Colonic mucosa (tissue), 4 donors: ENCODE measurements around the gene POU2F1. TPM values are rescaled to one million over a fixed set of nuclear protein-coding genes. Genes with fewer than 3 reads are reported as not detected.

Experiments
- DNase-seq: peaks from one replicate; pipeline ENCODE4 v3.0.0-alpha.2; 2020
- H3K27ac ChIP-seq: fragments of 200-600 bp; one replicate; pipeline ENCODE4 v1.8.0; 2021
- H3K27me3 ChIP-seq: fragments of 200-600 bp; one replicate; pipeline ENCODE4 v1.8.0; 2021
- H3K36me3 ChIP-seq: fragments of 200-600 bp; one replicate; pipeline ENCODE4 v1.8.0; 2021
- H3K4me1 ChIP-seq: fragments of 200-600 bp; one replicate; pipeline ENCODE4 v1.8.0; 2021; ENCODE audit warnings: mild to moderate bottlenecking
- H3K4me3 ChIP-seq: fragments of 200-600 bp; one replicate; pipeline ENCODE4 v1.8.0; 2021
- H3K9ac ChIP-seq, 2 donors: one replicate each; pipeline ENCODE4 v1.7.0; 2013; ENCODE audit warnings: control low read depth in 2 of 2, low read depth in 2 of 2, low read length in 2 of 2
- H3K9me3 ChIP-seq: fragments of 200-600 bp; one replicate; pipeline ENCODE4 v1.8.0; 2021
- CTCF ChIP-seq: fragments of 200-600 bp; IDR thresholded peaks from one replicate; pipeline ENCODE4 v1.8.0; 2022; ENCODE audit warnings: antibody characterized with exemption, mild to moderate bottlenecking
- intact Hi-C: fragments of 100-400 bp; cut with DNase I; formaldehyde crosslinking; loops from one replicate; pipeline ENCODE4 v1.14.1; 2022
- total RNA-seq, 2 donors: library from RNA; stranded (reverse); fragmentation: NEBNext Ultra II Directional in 1 of 2; extraction: Animal tissue kit (Norgen Biotek cat#: 25700) in 1 of 2; gene quantifications; one replicate each; pipeline ENCODE4 v1.2.1, GENCODE V29; 2021
- donor health status: healthy.
- donor health status: DM: no; HTN: no; CAD: no.
- donor health status: DM: no; HTN: no; CAD: no.

POU2F1 gene
- total RNA-seq, 2 donors from 2014 or later: 16.4 to 24.4 TPM

GRCh38 chr1:167345386-167345733, 124.7 kb downstream of the POU2F1 start:
- no peak for DNase-seq
- intact Hi-C loops: no loop called here
- no peak overlapping the region for H3K4me3 ChIP-seq
- no peaks in the 10 kb centered on the region for H3K36me3 ChIP-seq
- no peak overlapping the region for H3K27ac ChIP-seq
- no peaks in the 10 kb centered on the region for H3K27me3 ChIP-seq
- no peak overlapping the region for H3K9ac ChIP-seq
- H3K9me3 ChIP-seq: no peaks in the 10 kb centered on the region
- no peak for TF ChIP-seq CTCF
- no peaks in the 10 kb centered on the region for H3K4me1 ChIP-seq

- Histone ChIP-seq H3K27me3 (no peaks in the 10 kb centered on the region), H3K4me1 (no peaks in the 10 kb centered on the region), H3K27ac (no peak overlapping the region), H3K9ac (no peak overlapping the region), H3K9me3 (no peaks in the 10 kb centered on the region), H3K36me3 (no peaks in the 10 kb centered on the region), H3K4me3 (no peak overlapping the region)
- no peak for TF ChIP-seq CTCF
- no peak for DNase-seq
- intact Hi-C loops: no loop called here
Observed at GRCh38 chr1:167357305-167357704, 136.6 kb downstream of the POU2F1 start.

- H3K36me3 ChIP-seq: no peaks in the 10 kb centered on the region
- intact Hi-C loops: no loop called here
- H3K4me3 ChIP-seq: no peak overlapping the region
- no peak overlapping the region for H3K27ac ChIP-seq
- TF ChIP-seq CTCF: no peak
- H3K9ac ChIP-seq: no peak overlapping the region
- no peaks in the 10 kb centered on the region for H3K9me3 ChIP-seq
- no peaks in the 10 kb centered on the region for H3K27me3 ChIP-seq
- DNase-seq: no peak
- no peaks in the 10 kb centered on the region for H3K4me1 ChIP-seq
Observed at GRCh38 chr1:167359295-167359694, 138.6 kb downstream of the POU2F1 start.

GRCh38 chr1:167360120-167360519, 139.4 kb downstream of the POU2F1 start:
- TF ChIP-seq CTCF: no peak

GRCh38 chr1:167362638-167363037, 142.0 kb downstream of the POU2F1 start:
- Histone ChIP-seq H3K4me3 (no peak overlapping the region), H3K36me3 (no peaks in the 10 kb centered on the region), H3K9ac (no peak overlapping the region), H3K27ac (no peak overlapping the region), H3K27me3 (no peaks in the 10 kb centered on the region), H3K9me3 (no peaks in the 10 kb centered on the region), H3K4me1 (no peaks in the 10 kb centered on the region)
- intact Hi-C loops: no loop called here
- no peak for TF ChIP-seq CTCF
- no peak for DNase-seq

More at GRCh38 chr1:167360120-167360519, 139.4 kb downstream of the POU2F1 start:
- Histone ChIP-seq H3K27me3 (no peaks in the 10 kb centered on the region), H3K4me3 (no peak overlapping the region), H3K4me1 (no peaks in the 10 kb centered on the region), H3K36me3 (no peaks in the 10 kb centered on the region), H3K27ac (no peak overlapping the region), H3K9ac (no peak overlapping the region), H3K9me3 (no peaks in the 10 kb centered on the region)
- intact Hi-C loops: no loop called here
- DNase-seq: no peak

GRCh38 chr1:167364826-167365225, 144.1 kb downstream of the POU2F1 start:
- Histone ChIP-seq H3K9ac (no peak overlapping the region), H3K27ac (no peak overlapping the region), H3K4me1 (no peaks in the 10 kb centered on the region), H3K36me3 (no peaks in the 10 kb centered on the region), H3K9me3 (no peaks in the 10 kb centered on the region), H3K4me3 (no peak overlapping the region), H3K27me3 (no peaks in the 10 kb centered on the region)
- intact Hi-C loops: no loop called here
- no peak for DNase-seq
- TF ChIP-seq CTCF: no peak
